Measurements from ENCODE around the gene C10orf62. TPM values are rescaled to one million over a fixed set of nuclear protein-coding genes. Genes with fewer than 3 reads are reported as not detected.

Gene C10orf62
- total and polyA plus RNA-seq, 10 of the 15 experiments (the other 5 are each of a cell fraction or from before 2014, with no cell fraction given) = not detected

GRCh38 chr10:97583476-97583875 lies 6.0 kb upstream of the C10orf62 start:
- intact Hi-C loops (cut with micrococcal nuclease; ENCODE audit: unreplicated experiment) (no loop called here), in situ Hi-C loops (cut with MboI) (no loop called here)
- Histone ChIP-seq H4K20me1 (ENCODE audit: control insufficient read depth, insufficient read depth) (no peaks in the 10 kb centered on the region), H3K4me1 (ENCODE audit: control insufficient read depth, insufficient read depth, low read length) (no peaks in the 10 kb centered on the region), H3K4me2 (ENCODE audit: control insufficient read depth, insufficient read depth) (no peak overlapping the region), H3K4me3 (no peak overlapping the region), H3K36me3 (ENCODE audit: control insufficient read depth in 2 of 2, insufficient read depth in 2 of 2, low read length in 1 of 2) (no peaks in the 10 kb centered on the region), H3K9me3 (replicated peaks; ENCODE audit: control insufficient read depth, insufficient read depth, low read length) (no peaks in the 10 kb centered on the region), H3K79me2 (ENCODE audit: control insufficient read depth, insufficient read depth, low read length) (no peaks in the 10 kb centered on the region), H3K9ac (ENCODE audit: control insufficient read depth, insufficient read depth, low read length) (no peak overlapping the region), H3K27ac (ENCODE audit: control insufficient read depth, insufficient read depth) (no peak overlapping the region), H2AFZ (ENCODE audit: control insufficient read depth, low read depth, low read length) (no peak overlapping the region), H3K27me3 (replicated peaks in 1 of 2; ENCODE audit: control insufficient read depth in 2 of 2, insufficient read depth in 2 of 2, low read length in 1 of 2) (no peaks in the 10 kb centered on the region)
- BruUV-seq (replicated peaks) = no TSS peak
- no peak for DNase-seq (ENCODE audit: low read depth, low spot score)
- 32% methylated on average over 13 of the region's 13 CpGs for WGBS (ENCODE audit: insufficient coverage, insufficient replicate concordance, low lambda C conversion rate, missing lambda C conversion rate)
- no peak for ATAC-seq
- ChIA-PET POLR2A (interaction anchor here (1.1 kb wide), 1 partner anchor 19 kb away, joined by 3 read pairs; no protein-coding TSS in a partner anchor), CTCF (interaction anchor here (0.6 to 4.7 kb wide), 2 partner anchors 11 to 474 kb away, joined by 3 to 29 read pairs; partner anchors contain the start of gene ANKRD2), SMC1A (ENCODE audit: uncharacterized antibody, unreplicated experiment) (interaction anchor here (1.9 kb wide), 1 partner anchor 12 kb away, joined by 7 read pairs; no protein-coding TSS in a partner anchor), RAD21 (ENCODE audit: unreplicated experiment) (interaction anchor here (0.9 kb wide), 1 partner anchor 30 kb away, joined by 3 read pairs; no protein-coding TSS in a partner anchor)
- no peak for FAIRE-seq
- TF ChIP-seq E4F1 (IDR thresholded peaks at IDR 0.05; ENCODE audit: borderline replicate concordance, partially characterized antibody) = no peak
- TF ChIP-seq PML (IDR thresholded peaks at IDR 0.05; ENCODE audit: low read length) = no peak
- TF ChIP-seq MTA3 (IDR thresholded peaks at IDR 0.05; ENCODE audit: borderline replicate concordance, low read length) = no peak
- TF ChIP-seq BHLHE40 (IDR thresholded peaks at IDR 0.05; ENCODE audit: borderline replicate concordance in 1 of 2, low read depth in 2 of 2, low read length in 1 of 2) = no peak
- no peak for TF ChIP-seq ELK1 (IDR thresholded peaks at IDR 0.05; ENCODE audit: low read depth, low read length)
- TF ChIP-seq PBX3 (IDR thresholded peaks at IDR 0.05; ENCODE audit: insufficient replicate concordance, low read depth, low read length) = no peak
- TF ChIP-seq PAX5 (IDR thresholded peaks at IDR 0.05; ENCODE audit: borderline replicate concordance, low read depth, low read length) = no peak
- TF ChIP-seq EZH2 (IDR thresholded peaks at IDR 0.05; ENCODE audit: borderline replicate concordance, control insufficient read depth, low read depth, low read length) = no peak
- TF ChIP-seq DPF2 (IDR thresholded peaks at IDR 0.05) = no peak
- no peak for TF ChIP-seq IRF5 (IDR thresholded peaks at IDR 0.05; ENCODE audit: borderline replicate concordance)
- no peak for TF ChIP-seq NFYA (IDR thresholded peaks at IDR 0.05; ENCODE audit: borderline replicate concordance, low read depth, low read length)
- TF ChIP-seq ZNF217 (IDR thresholded peaks at IDR 0.05) = no peak
- no peak for TF ChIP-seq POLR2AphosphoS5 (IDR thresholded peaks at IDR 0.05; ENCODE audit: low read length)
- no peak for TF ChIP-seq ETV6 (conservative IDR thresholded peaks at IDR 0.05 in 1 of 2, IDR thresholded peaks at IDR 0.05 in 1 of 2; ENCODE audit: borderline replicate concordance in 1 of 2, low read depth in 1 of 2)
- no peak for TF ChIP-seq BCL3 (IDR thresholded peaks at IDR 0.05; ENCODE audit: borderline replicate concordance, insufficient read depth, low read depth, low read length, poor library complexity, severe bottlenecking)
- no peak for TF ChIP-seq CREB1 (IDR thresholded peaks at IDR 0.05; ENCODE audit: low read depth)
- no peak for TF ChIP-seq HCFC1 (IDR thresholded peaks at IDR 0.05; ENCODE audit: low read length)
